ENCODE measurements around the gene AVEN. TPM values are rescaled to one million over a fixed set of nuclear protein-coding genes. Genes with fewer than 3 reads are reported as not detected.

AVEN gene
- total RNA-seq, 2 donors from 2014 or later = 7.0 to 8.9 TPM

GRCh38 chr15:33864360-33865075 lies 174.5 kb downstream of the AVEN start:
- H3K4me1 Mint-ChIP-seq = peaks cover 3% of the 10 kb centered on the region
- H3K27ac Mint-ChIP-seq = no peak overlapping the region
- peaks cover 6% of the 10 kb centered on the region for H3K36me3 Mint-ChIP-seq (ENCODE audit: low read depth)
- H3K9me3 ChIP-seq (ENCODE audit: control insufficient read depth, low read length, poor library complexity, severe bottlenecking) = no peaks in the 10 kb centered on the region
- DNase-seq = no peak
- no peak for ATAC-seq
- no peaks in the 10 kb centered on the region for H3K27me3 Mint-ChIP-seq
- H3K4me3 Mint-ChIP-seq = no peak overlapping the region

- Mint-ChIP-seq H3K27ac (no peak overlapping the region), H3K27me3 (no peaks in the 10 kb centered on the region), H3K36me3 (ENCODE audit: low read depth) (peaks cover 3% of the 10 kb centered on the region), H3K4me3 (no peak overlapping the region), H3K4me1 (peaks cover 3% of the 10 kb centered on the region)
- ATAC-seq = no peak
- no peak for DNase-seq
- H3K9me3 ChIP-seq (ENCODE audit: control insufficient read depth, low read length, poor library complexity, severe bottlenecking) = no peaks in the 10 kb centered on the region
Observed at GRCh38 chr15:33860754-33861153, 178.2 kb downstream of the AVEN start.

- Mint-ChIP-seq H3K36me3 (ENCODE audit: low read depth) (peaks cover 3% of the 10 kb centered on the region), H3K27me3 (no peaks in the 10 kb centered on the region), H3K27ac (no peak overlapping the region), H3K4me1 (peaks cover 3% of the 10 kb centered on the region), H3K4me3 (no peak overlapping the region)
- no peaks in the 10 kb centered on the region for H3K9me3 ChIP-seq (ENCODE audit: control insufficient read depth, low read length, poor library complexity, severe bottlenecking)
- DNase-seq = no peak
- no peak for ATAC-seq
Observed at GRCh38 chr15:33859992-33860545, 178.9 kb downstream of the AVEN start.

- ATAC-seq (no peak), DNase-seq (no peak)
- Mint-ChIP-seq H3K4me3 (no peak overlapping the region), H3K27me3 (no peaks in the 10 kb centered on the region), H3K4me1 (peaks cover 3% of the 10 kb centered on the region), H3K27ac (no peak overlapping the region), H3K36me3 (ENCODE audit: low read depth) (no peaks in the 10 kb centered on the region)
- no peaks in the 10 kb centered on the region for H3K9me3 ChIP-seq (ENCODE audit: control insufficient read depth, low read length, poor library complexity, severe bottlenecking)
Observed at GRCh38 chr15:33858836-33859235, 180.2 kb downstream of the AVEN start.

- no peak for ATAC-seq
- H3K9me3 ChIP-seq (ENCODE audit: control insufficient read depth, low read length, poor library complexity, severe bottlenecking) = no peaks in the 10 kb centered on the region
- no peak overlapping the region for H3K4me3 Mint-ChIP-seq
- H3K27me3 Mint-ChIP-seq = no peaks in the 10 kb centered on the region
- H3K4me1 Mint-ChIP-seq = peaks cover 3% of the 10 kb centered on the region
- no peak for DNase-seq
- no peaks in the 10 kb centered on the region for H3K36me3 Mint-ChIP-seq (ENCODE audit: low read depth)
- no peak overlapping the region for H3K27ac Mint-ChIP-seq
Observed at GRCh38 chr15:33857726-33858125, 181.3 kb downstream of the AVEN start.

- no peaks in the 10 kb centered on the region for H3K9me3 ChIP-seq (ENCODE audit: control insufficient read depth, low read length, poor library complexity, severe bottlenecking)
- no peaks in the 10 kb centered on the region for H3K36me3 Mint-ChIP-seq (ENCODE audit: low read depth)
- ATAC-seq (no peak), DNase-seq (no peak)
- peaks cover 5% of the 10 kb centered on the region for H3K27me3 Mint-ChIP-seq
- H3K4me3 Mint-ChIP-seq = no peak overlapping the region
- no peak overlapping the region for H3K27ac Mint-ChIP-seq
- peaks cover 3% of the 10 kb centered on the region for H3K4me1 Mint-ChIP-seq
Observed at GRCh38 chr15:33852570-33852969, 186.4 kb downstream of the AVEN start.

GRCh38 chr15:33852094-33852493 lies 186.9 kb downstream of the AVEN start:
- ATAC-seq (no peak), DNase-seq (no peak)
- H3K36me3 Mint-ChIP-seq (ENCODE audit: low read depth) = no peaks in the 10 kb centered on the region
- H3K27me3 Mint-ChIP-seq = peaks cover 5% of the 10 kb centered on the region
- no peak overlapping the region for H3K4me3 Mint-ChIP-seq
- H3K4me1 Mint-ChIP-seq = peaks cover 3% of the 10 kb centered on the region
- no peaks in the 10 kb centered on the region for H3K9me3 ChIP-seq (ENCODE audit: control insufficient read depth, low read length, poor library complexity, severe bottlenecking)
- H3K27ac Mint-ChIP-seq = no peak overlapping the region

- Mint-ChIP-seq H3K27me3 (peaks cover 11% of the 10 kb centered on the region), H3K4me3 (no peak overlapping the region), H3K36me3 (ENCODE audit: low read depth) (no peaks in the 10 kb centered on the region), H3K27ac (no peak overlapping the region), H3K4me1 (peaks cover under 1% of the 10 kb centered on the region)
- no peaks in the 10 kb centered on the region for H3K9me3 ChIP-seq (ENCODE audit: control insufficient read depth, low read length, poor library complexity, severe bottlenecking)
- ATAC-seq = no peak
- no peak for DNase-seq
Observed at GRCh38 chr15:33851079-33851478, 187.9 kb downstream of the AVEN start.

- H3K36me3 Mint-ChIP-seq (ENCODE audit: low read depth) = no peaks in the 10 kb centered on the region
Observed at GRCh38 chr15:33848011-33848410, 191.0 kb downstream of the AVEN start.

GRCh38 chr15:33846862-33847261 lies 192.1 kb downstream of the AVEN start:
- Mint-ChIP-seq H3K27me3 (peaks cover 24% of the 10 kb centered on the region), H3K4me3 (no peak overlapping the region), H3K36me3 (ENCODE audit: low read depth) (no peaks in the 10 kb centered on the region), H3K27ac (no peak overlapping the region), H3K4me1 (no peaks in the 10 kb centered on the region)
- DNase-seq (no peak), ATAC-seq (no peak)
- H3K9me3 ChIP-seq (ENCODE audit: control insufficient read depth, low read length, poor library complexity, severe bottlenecking) = no peaks in the 10 kb centered on the region

More at GRCh38 chr15:33848011-33848410, 191.0 kb downstream of the AVEN start:
- Mint-ChIP-seq H3K4me3 (no peak overlapping the region), H3K4me1 (no peaks in the 10 kb centered on the region), H3K27me3 (peaks cover 16% of the 10 kb centered on the region), H3K27ac (no peak overlapping the region)
- ATAC-seq (no peak), DNase-seq (no peak)
- no peaks in the 10 kb centered on the region for H3K9me3 ChIP-seq (ENCODE audit: control insufficient read depth, low read length, poor library complexity, severe bottlenecking)

GRCh38 chr15:33846142-33846541 lies 192.9 kb downstream of the AVEN start:
- no peak overlapping the region for H3K27ac Mint-ChIP-seq
- H3K4me1 Mint-ChIP-seq = no peaks in the 10 kb centered on the region
- peaks cover 25% of the 10 kb centered on the region for H3K27me3 Mint-ChIP-seq
- DNase-seq (no peak), ATAC-seq (no peak)
- no peaks in the 10 kb centered on the region for H3K36me3 Mint-ChIP-seq (ENCODE audit: low read depth)
- H3K4me3 Mint-ChIP-seq = no peak overlapping the region
- H3K9me3 ChIP-seq (ENCODE audit: control insufficient read depth, low read length, poor library complexity, severe bottlenecking) = no peaks in the 10 kb centered on the region

GRCh38 chr15:33844597-33844996 lies 194.4 kb downstream of the AVEN start:
- Mint-ChIP-seq H3K27me3 (peaks cover 25% of the 10 kb centered on the region), H3K36me3 (ENCODE audit: low read depth) (no peaks in the 10 kb centered on the region), H3K4me3 (no peak overlapping the region), H3K27ac (no peak overlapping the region), H3K4me1 (no peaks in the 10 kb centered on the region)
- H3K9me3 ChIP-seq (ENCODE audit: control insufficient read depth, low read length, poor library complexity, severe bottlenecking) = no peaks in the 10 kb centered on the region
- ATAC-seq = no peak
- DNase-seq = no peak

- peaks cover 27% of the 10 kb centered on the region for H3K27me3 Mint-ChIP-seq
- no peaks in the 10 kb centered on the region for H3K4me1 Mint-ChIP-seq
- ATAC-seq (no peak), DNase-seq (no peak)
- H3K36me3 Mint-ChIP-seq (ENCODE audit: low read depth) = no peaks in the 10 kb centered on the region
- H3K4me3 Mint-ChIP-seq = no peak overlapping the region
- H3K9me3 ChIP-seq (ENCODE audit: control insufficient read depth, low read length, poor library complexity, severe bottlenecking) = no peaks in the 10 kb centered on the region
- no peak overlapping the region for H3K27ac Mint-ChIP-seq
Observed at GRCh38 chr15:33844186-33844585, 194.8 kb downstream of the AVEN start.

GRCh38 chr15:33840615-33841014 lies 198.4 kb downstream of the AVEN start:
- H3K27me3 Mint-ChIP-seq = peaks cover 24% of the 10 kb centered on the region
- ATAC-seq (no peak), DNase-seq (no peak)
- H3K4me1 Mint-ChIP-seq = no peaks in the 10 kb centered on the region
- no peaks in the 10 kb centered on the region for H3K9me3 ChIP-seq (ENCODE audit: control insufficient read depth, low read length, poor library complexity, severe bottlenecking)
- no peaks in the 10 kb centered on the region for H3K36me3 Mint-ChIP-seq (ENCODE audit: low read depth)
- H3K4me3 Mint-ChIP-seq = no peak overlapping the region
- no peak overlapping the region for H3K27ac Mint-ChIP-seq
